PFSK-1 (cell line): Measurements from ENCODE around the gene VPS13D.
A peak's percentile ranks its signal among the peaks of the same experiment; 100 is the strongest.

Experiments used
- FOXP2 ChIP-seq: optimal IDR thresholded peaks from 2 replicates; pipeline ENCODE3; 2011; ENCODE audit warnings: borderline replicate concordance, control low read depth, inconsistent platforms; ENCODE audit not compliant: insufficient read depth; ENCODE audit errors: extremely low read length, extremely low read depth
- POLR2AphosphoS5 ChIP-seq: IDR thresholded peaks from 2 replicates; pipeline ENCODE4 v1.6.1; 2012; ENCODE audit warnings: low read depth, mild to moderate bottlenecking, control low read depth, low read length, moderate library complexity
- REST ChIP-seq, 2 experiments: IDR thresholded peaks; 2 replicates each; pipeline versions ENCODE4 v1.6.1 to v1.8.0; 2011 to 2012; ENCODE audit warnings: low read depth in 2 of 2, low read length in 2 of 2, control low read depth in 1 of 2, inconsistent platforms in 1 of 2, mild to moderate bottlenecking in 1 of 2, moderate library complexity in 1 of 2; ENCODE audit not compliant: insufficient read depth in 1 of 2
- SIN3A ChIP-seq: IDR thresholded peaks from 2 replicates; pipeline ENCODE4 v1.6.1; 2012; ENCODE audit warnings: mild to moderate bottlenecking, low read length, moderate library complexity, borderline replicate concordance; ENCODE audit not compliant: insufficient read depth
- TAF1 ChIP-seq: IDR thresholded peaks from 2 replicates; pipeline ENCODE4 v1.6.1; 2012; ENCODE audit warnings: low read length, control low read depth, borderline replicate concordance; ENCODE audit not compliant: insufficient read depth

The VPS13D gene

GRCh38 chr1:12541274-12542137 lies 311.7 kb downstream of the VPS13D start:
- TF ChIP-seq FOXP2: no peak
- TF ChIP-seq TAF1: no peak
- no peak for TF ChIP-seq POLR2AphosphoS5
- TF ChIP-seq SIN3A: no peak
- TF ChIP-seq REST (IDR thresholded peaks at IDR 0.05; ENCODE audit: insufficient read depth in 1 of 2, low read depth in 2 of 2, low read length in 2 of 2): no peak

- TF ChIP-seq SIN3A: no peak
- no peak for TF ChIP-seq FOXP2
- no peak for TF ChIP-seq TAF1
- no peak for TF ChIP-seq REST (IDR thresholded peaks at IDR 0.05; ENCODE audit: insufficient read depth in 1 of 2, low read depth in 2 of 2, low read length in 2 of 2)
- no peak for TF ChIP-seq POLR2AphosphoS5
These were observed 312.3 kb downstream of the VPS13D start for GRCh38 chr1:12542138-12542465.

GRCh38 chr1:12542616-12543592 lies 313.1 kb downstream of the VPS13D start:
- no peak for TF ChIP-seq POLR2AphosphoS5

- TF ChIP-seq POLR2AphosphoS5: no peak
- no peak for TF ChIP-seq SIN3A
- TF ChIP-seq TAF1: no peak
These were observed 313.9 kb downstream of the VPS13D start for GRCh38 chr1:12543740-12544154.

GRCh38 chr1:12544357-12544756 lies 314.5 kb downstream of the VPS13D start:
- no peak for TF ChIP-seq TAF1
- TF ChIP-seq FOXP2: no peak
- TF ChIP-seq REST (IDR thresholded peaks at IDR 0.05; ENCODE audit: insufficient read depth in 1 of 2, low read depth in 2 of 2, low read length in 2 of 2): no peak
- TF ChIP-seq SIN3A: no peak
- no peak for TF ChIP-seq POLR2AphosphoS5

GRCh38 chr1:12544992-12545391 lies 315.2 kb downstream of the VPS13D start:
- no peak for TF ChIP-seq POLR2AphosphoS5
- 0 out of 4 replicates have a peak, but pooled peaks of 1 of the 2 experiments have one; percentile 23 for TF ChIP-seq REST (IDR thresholded peaks at IDR 0.05; ENCODE audit: insufficient read depth in 1 of 2, low read depth in 2 of 2, low read length in 2 of 2)
- TF ChIP-seq FOXP2: no peak
- TF ChIP-seq SIN3A: no peak
- TF ChIP-seq TAF1: no peak
